Skeletal muscle tissue (tissue), 4 donors: Measurements from ENCODE around the gene ZMYND19. TPM values are rescaled to one million over a fixed set of nuclear protein-coding genes. Genes with fewer than 3 reads are reported as not detected.
A peak's percentile ranks its signal among the peaks of the same experiment; 100 is the strongest.

Experiments used
- H3K27ac ChIP-seq: one replicate; pipeline ENCODE4 v1.7.0; 2013; ENCODE audit warnings: mild to moderate bottlenecking, low read depth, low read length, inconsistent platforms
- H3K27me3 ChIP-seq, 3 donors: one replicate each; pipeline ENCODE4 v1.7.0; 2013; ENCODE audit warnings: low read length in 3 of 3; ENCODE audit not compliant: control insufficient read depth in 3 of 3, insufficient read depth in 3 of 3
- H3K36me3 ChIP-seq, 3 donors: one replicate each; pipeline ENCODE4 v1.7.0; 2013; ENCODE audit warnings: low read length in 3 of 3; ENCODE audit not compliant: control insufficient read depth in 3 of 3, insufficient read depth in 3 of 3
- H3K4me1 ChIP-seq, 3 donors: one replicate each; pipeline ENCODE4 v1.7.0; 2013; ENCODE audit warnings: low read length in 3 of 3, mild to moderate bottlenecking in 3 of 3; ENCODE audit not compliant: control insufficient read depth in 3 of 3, insufficient read depth in 3 of 3
- H3K4me3 ChIP-seq, 3 donors: one replicate each; pipeline ENCODE4 v1.7.0; 2013; ENCODE audit warnings: low read length in 3 of 3
- H3K9ac ChIP-seq, 3 donors: one replicate each; pipeline ENCODE4 v1.7.0; 2013; ENCODE audit warnings: low read length in 3 of 3, mild to moderate bottlenecking in 3 of 3, moderate library complexity in 2 of 3, low read depth in 1 of 3
- H3K9me3 ChIP-seq, 3 donors: one replicate each; pipeline ENCODE4 v1.7.0; 2013; ENCODE audit warnings: low read length in 3 of 3; ENCODE audit not compliant: control insufficient read depth in 3 of 3
- total RNA-seq: library from RNA; depleted of rRNA; stranded (reverse); fragments of >200 nt; gene quantifications from one replicate; pipeline ENCODE4 v1.2.3, GENCODE V29; 2014
- donor health status: Osteomylitis.

The ZMYND19 gene
- total RNA-seq, result 13.0 TPM

GRCh38 chr9:137590469-137591383 is at the start of gene ZMYND19:
TSS of gene ZMYND19 (minus strand) at chr9:137590512. CDS start at chr9:137590263, 249 bp downstream.
- peak within 1 kb of the TSS; percentile 69 to 82 (median 74) for H3K9ac ChIP-seq
- H3K9me3 ChIP-seq, result no peaks in the 10 kb centered on the region
- peaks cover 23 to 26% (median 24%) of the 10 kb centered on the region in 3 donors for H3K36me3 ChIP-seq
- H3K27me3 ChIP-seq, result no peaks in the 10 kb centered on the region
- H3K4me3 ChIP-seq, result peak within 1 kb of the TSS; percentile 71 to 88 (median 81)
- no peak within 1 kb of the TSS for H3K27ac ChIP-seq
- H3K4me1 ChIP-seq, result peaks cover 12 to 23% (median 17%) of the 10 kb centered on the region in 3 donors

- peaks cover 0 to 8% (median 0%) of the 10 kb centered on the region in 3 donors for H3K4me1 ChIP-seq
- H3K4me3 ChIP-seq, result no peak overlapping the region
- H3K36me3 ChIP-seq, result peaks cover 5 to 8% (median 8%) of the 10 kb centered on the region in 3 donors
- no peaks in the 10 kb centered on the region for H3K9me3 ChIP-seq
- no peaks in the 10 kb centered on the region for H3K27me3 ChIP-seq
- no peak overlapping the region for H3K27ac ChIP-seq
- H3K9ac ChIP-seq, result no peak overlapping the region
Measured at GRCh38 chr9:137639303-137640051, 49.2 kb upstream of the ZMYND19 start.

GRCh38 chr9:137638680-137639079 is 48.4 kb upstream of the ZMYND19 start:
- Histone ChIP-seq H3K27ac (no peak overlapping the region), H3K27me3 (no peaks in the 10 kb centered on the region), H3K36me3 (peaks cover 2 to 5% (median 4%) of the 10 kb centered on the region in 3 donors), H3K4me1 (peaks cover 0 to 8% (median 0%) of the 10 kb centered on the region in 3 donors), H3K4me3 (no peak overlapping the region), H3K9me3 (no peaks in the 10 kb centered on the region), H3K9ac (no peak overlapping the region)

GRCh38 chr9:137634016-137634415 is 43.7 kb upstream of the ZMYND19 start:
- H3K9me3 ChIP-seq, result no peaks in the 10 kb centered on the region
- H3K4me1 ChIP-seq, result peaks cover 16 to 26% (median 16%) of the 10 kb centered on the region in 3 donors
- H3K9ac ChIP-seq, result no peak overlapping the region
- H3K4me3 ChIP-seq, result no peak overlapping the region
- H3K27ac ChIP-seq, result no peak overlapping the region
- H3K36me3 ChIP-seq, result peaks cover 0 to 3% (median 2%) of the 10 kb centered on the region in 3 donors
- no peaks in the 10 kb centered on the region for H3K27me3 ChIP-seq

- Histone ChIP-seq H3K27me3 (no peaks in the 10 kb centered on the region), H3K9ac (peak overlapping the region in 1 of 3 donors; percentile 3), H3K4me3 (no peak overlapping the region), H3K27ac (no peak overlapping the region), H3K36me3 (no peaks in the 10 kb centered on the region), H3K9me3 (no peaks in the 10 kb centered on the region), H3K4me1 (peaks cover 20 to 28% (median 23%) of the 10 kb centered on the region in 3 donors)
Measured at GRCh38 chr9:137632230-137633161, 42.2 kb upstream of the ZMYND19 start.

GRCh38 chr9:137631345-137632229 is 41.3 kb upstream of the ZMYND19 start:
- no peak overlapping the region for H3K9ac ChIP-seq
- H3K36me3 ChIP-seq, result no peaks in the 10 kb centered on the region
- no peak overlapping the region for H3K27ac ChIP-seq
- peaks cover 20 to 28% (median 23%) of the 10 kb centered on the region in 3 donors for H3K4me1 ChIP-seq
- no peak overlapping the region for H3K4me3 ChIP-seq
- no peaks in the 10 kb centered on the region for H3K27me3 ChIP-seq
- H3K9me3 ChIP-seq, result no peaks in the 10 kb centered on the region

- Histone ChIP-seq H3K27ac (no peak overlapping the region), H3K9ac (no peak overlapping the region), H3K4me3 (no peak overlapping the region), H3K4me1 (peaks cover 20 to 28% (median 23%) of the 10 kb centered on the region in 3 donors), H3K27me3 (no peaks in the 10 kb centered on the region), H3K36me3 (no peaks in the 10 kb centered on the region), H3K9me3 (no peaks in the 10 kb centered on the region)
Measured at GRCh38 chr9:137630679-137631078, 40.4 kb upstream of the ZMYND19 start.

- Histone ChIP-seq H3K4me3 (no peak overlapping the region), H3K4me1 (peaks cover 20 to 28% (median 23%) of the 10 kb centered on the region in 3 donors), H3K9me3 (no peaks in the 10 kb centered on the region), H3K27me3 (no peaks in the 10 kb centered on the region), H3K27ac (no peak overlapping the region), H3K36me3 (no peaks in the 10 kb centered on the region), H3K9ac (no peak overlapping the region)
Measured at GRCh38 chr9:137630126-137630525, 39.8 kb upstream of the ZMYND19 start.
